GM10847 (cell line): ENCODE measurements around the gene CAMSAP1.

ENCODE experiments used
- POLR2A ChIP-seq: IDR thresholded peaks from 2 replicates; pipeline ENCODE4 v1.6.1; 2011; ENCODE audit not compliant: insufficient read length; ENCODE audit errors: extremely low read depth

CAMSAP1 gene

DNA sequence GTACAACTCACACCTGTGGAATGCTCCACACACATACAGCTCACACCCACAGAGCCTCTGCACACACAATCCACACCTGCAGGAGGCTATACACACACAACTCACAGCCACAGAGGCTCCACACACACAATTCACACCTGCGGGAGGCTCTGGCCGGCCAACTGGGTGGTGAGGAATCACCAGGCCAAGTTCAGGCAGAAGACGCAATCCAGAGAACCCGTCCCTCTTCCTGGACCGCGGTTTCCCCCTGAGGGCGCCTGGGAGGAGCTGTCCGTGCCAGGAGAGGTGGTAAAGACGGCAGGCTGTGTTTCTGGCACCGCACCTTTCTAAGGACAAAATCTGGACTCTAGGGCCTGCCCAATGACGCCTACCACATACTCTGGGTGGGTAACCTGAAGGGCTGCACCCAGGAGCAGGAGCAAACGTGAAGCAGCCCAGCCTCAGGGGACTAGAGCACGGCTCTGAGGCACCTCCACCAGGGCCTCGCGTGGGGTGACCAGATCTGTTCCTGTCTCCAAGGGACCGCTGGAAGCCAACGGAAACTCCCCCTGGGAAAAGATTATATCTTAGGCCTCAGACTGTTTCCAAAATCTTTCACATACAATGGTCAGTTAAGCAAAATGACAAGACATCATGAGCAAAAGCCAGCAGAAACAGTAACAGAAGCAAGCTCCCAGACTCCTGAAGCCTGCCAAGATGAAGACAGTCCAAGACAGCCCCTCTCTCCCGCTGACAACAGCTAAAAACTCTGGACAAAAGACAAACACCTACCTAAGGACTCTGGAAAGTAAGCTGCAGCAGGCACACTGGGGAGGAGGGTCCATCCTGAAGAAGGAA is 16.9 kb downstream of the CAMSAP1 start:
- no peak for TF ChIP-seq POLR2A

- no peak for TF ChIP-seq POLR2A
These were observed 17.7 kb downstream of the CAMSAP1 start for GRCh38 chr9:135889564-135890189.

- no peak for TF ChIP-seq POLR2A
These were observed 18.5 kb downstream of the CAMSAP1 start for GRCh38 chr9:135888766-135889394.

DNA sequence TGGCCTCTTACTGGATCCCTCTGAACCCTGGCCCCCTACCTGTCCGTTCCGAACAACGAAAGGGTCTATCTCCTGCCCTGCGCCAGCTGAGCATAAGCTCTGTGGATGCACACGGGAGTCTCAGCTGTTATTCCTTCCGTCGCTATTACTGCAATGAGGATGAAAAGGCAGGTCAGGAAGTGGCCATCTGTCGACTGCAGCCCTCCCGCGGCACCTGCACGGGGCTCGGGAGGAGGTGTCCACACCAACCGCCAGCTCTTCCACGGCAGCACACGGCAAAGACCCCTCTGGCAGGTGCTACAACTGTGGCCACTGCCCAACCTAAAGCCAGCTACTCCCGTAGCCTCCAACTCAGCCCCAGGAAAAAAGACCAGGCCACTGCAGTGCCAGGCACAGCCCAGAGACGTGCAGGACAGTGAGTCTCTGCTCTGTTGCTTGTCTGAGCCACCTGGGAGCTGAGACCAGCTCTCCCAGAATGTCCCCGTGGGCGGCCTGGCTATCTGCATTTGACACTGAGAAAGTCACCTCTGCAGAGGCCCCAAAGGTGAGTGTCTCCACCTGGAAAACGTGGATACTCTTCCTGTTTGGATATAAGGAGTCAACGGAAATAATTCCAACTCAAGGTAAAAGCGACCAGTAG is 19.1 kb downstream of the CAMSAP1 start:
- TF ChIP-seq POLR2A: no peak

DNA sequence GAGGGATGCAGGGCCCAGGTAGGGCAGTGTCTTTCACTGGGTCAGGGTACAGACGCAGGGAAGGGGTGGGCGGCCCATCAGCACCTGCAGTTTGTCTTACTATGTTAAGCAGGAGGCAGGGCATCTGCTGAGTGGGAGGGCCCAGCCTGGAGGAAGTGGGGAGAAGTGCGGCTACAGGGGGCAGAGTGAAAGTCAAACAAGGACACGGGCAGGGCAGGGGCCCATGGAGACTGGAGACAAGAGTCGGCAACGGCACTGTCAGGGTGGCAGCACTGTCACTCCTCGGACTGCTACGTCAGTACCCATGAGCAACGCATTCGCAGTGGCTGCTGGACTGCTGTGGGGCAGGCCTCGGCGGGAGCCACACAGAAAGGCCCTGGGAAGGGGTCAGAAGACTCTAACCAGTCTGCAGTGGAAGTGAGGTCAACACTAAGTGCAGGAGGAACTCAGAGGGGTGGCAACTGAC is 19.7 kb downstream of the CAMSAP1 start:
- no peak for TF ChIP-seq POLR2A

GRCh38 chr9:135887021-135887507 is 20.3 kb downstream of the CAMSAP1 start:
- TF ChIP-seq POLR2A: no peak

DNA sequence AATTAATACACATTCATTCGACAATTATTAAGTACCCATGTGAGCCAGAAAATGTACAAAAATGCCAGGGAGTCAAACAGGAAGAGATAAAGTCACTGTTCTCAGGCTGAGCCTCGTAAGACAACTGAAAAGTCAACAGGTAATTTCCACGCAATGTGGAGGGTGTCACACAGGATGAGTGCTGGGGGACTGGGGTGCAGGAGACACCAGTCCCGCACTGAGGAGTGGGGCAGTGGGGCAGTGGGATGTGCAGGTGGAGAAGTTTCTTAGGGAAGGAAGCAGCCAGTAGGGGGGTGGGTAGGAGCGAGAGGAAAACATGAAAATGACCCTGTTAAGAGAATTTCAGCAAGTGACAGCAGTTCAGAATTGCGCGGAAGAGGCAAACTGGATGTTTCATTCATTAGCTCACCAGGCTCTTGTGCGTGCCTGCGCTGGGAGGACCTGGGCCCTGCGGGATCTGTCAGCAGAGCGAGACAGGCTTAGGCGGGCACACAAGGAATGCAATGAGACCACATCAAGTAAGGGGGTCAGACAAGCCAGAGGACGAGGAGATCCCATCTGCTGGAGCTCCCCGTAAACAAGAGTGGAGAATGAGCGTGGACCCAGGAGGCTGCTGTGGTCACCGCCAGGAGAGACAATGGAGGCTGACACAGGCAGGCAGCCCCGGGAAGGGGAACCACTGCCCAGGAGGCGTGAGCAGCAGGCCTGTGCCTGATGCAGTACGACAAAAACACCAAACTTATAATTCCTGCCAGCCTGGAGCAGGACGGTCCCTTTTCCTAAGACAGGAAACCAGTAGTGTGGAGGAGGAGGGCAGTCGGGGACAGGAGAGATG is 21.0 kb downstream of the CAMSAP1 start:
- TF ChIP-seq POLR2A: no peak

DNA sequence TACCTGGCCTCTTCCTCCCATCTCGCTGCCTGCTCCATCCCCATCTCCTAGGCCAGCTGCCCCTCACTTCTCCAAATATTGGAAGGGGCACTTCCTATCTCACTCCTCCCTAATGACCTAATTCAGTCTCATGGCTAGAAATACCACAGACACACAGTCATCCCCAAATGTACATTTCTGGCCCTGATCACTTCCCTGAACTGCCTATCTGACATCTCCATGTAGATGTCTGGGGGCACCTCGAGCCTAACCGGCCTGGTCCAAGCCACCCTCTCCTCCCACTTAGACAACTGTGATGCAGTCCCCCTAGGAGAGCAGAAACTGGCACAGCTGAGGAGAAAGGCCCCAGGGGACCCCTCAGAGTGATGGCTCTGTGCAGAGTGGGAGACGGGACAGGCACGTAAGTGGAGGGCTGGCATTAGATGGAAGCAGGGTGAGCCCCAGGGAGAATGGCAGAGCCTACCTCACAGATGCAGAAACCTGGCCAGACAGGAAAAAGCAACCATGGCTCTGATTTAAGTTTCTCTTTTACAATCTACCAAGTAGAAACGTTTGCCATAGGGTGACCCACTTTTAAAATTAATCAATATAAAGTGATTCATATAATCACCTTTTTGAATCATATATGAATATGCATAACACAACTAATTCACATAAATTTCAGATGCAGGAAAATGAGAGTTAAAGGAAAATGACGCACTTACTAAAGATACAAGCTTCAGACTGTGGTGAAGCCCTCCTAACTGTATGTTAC is 22.1 kb downstream of the CAMSAP1 start:
- TF ChIP-seq POLR2A: no peak

DNA sequence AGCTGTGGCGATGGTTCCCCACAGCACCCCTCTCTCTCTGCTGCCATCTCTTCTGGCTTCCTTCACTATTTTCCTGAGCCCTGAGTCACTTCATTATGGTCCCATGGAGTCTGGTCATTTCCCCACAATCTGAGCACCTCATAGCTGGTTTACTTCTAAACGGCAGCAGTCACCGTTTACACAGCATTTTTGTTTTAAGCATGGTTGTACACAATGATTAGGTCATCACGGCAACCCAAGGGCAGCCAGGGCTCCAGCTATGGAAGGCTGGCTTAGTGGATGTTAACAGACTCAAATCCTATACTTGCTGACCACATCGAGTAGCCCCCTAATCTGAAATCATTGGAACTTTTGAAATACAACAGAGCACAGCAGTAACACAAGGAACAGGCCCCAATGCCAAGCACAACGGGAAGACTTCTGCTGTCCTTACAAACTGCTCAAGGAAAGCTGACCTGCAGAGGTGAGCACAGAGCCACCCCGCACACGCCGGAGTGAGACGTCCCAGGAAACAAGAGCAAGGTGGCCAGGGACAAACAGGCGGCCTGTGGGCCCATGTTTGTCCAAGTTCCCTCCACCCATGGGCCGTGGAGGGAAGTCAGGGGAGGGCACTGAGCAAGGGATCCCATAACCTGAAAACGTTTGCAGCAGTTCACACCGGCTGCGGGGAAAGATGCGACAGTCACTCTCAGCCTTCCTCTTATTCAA is 22.9 kb downstream of the CAMSAP1 start:
- no peak for TF ChIP-seq POLR2A

DNA sequence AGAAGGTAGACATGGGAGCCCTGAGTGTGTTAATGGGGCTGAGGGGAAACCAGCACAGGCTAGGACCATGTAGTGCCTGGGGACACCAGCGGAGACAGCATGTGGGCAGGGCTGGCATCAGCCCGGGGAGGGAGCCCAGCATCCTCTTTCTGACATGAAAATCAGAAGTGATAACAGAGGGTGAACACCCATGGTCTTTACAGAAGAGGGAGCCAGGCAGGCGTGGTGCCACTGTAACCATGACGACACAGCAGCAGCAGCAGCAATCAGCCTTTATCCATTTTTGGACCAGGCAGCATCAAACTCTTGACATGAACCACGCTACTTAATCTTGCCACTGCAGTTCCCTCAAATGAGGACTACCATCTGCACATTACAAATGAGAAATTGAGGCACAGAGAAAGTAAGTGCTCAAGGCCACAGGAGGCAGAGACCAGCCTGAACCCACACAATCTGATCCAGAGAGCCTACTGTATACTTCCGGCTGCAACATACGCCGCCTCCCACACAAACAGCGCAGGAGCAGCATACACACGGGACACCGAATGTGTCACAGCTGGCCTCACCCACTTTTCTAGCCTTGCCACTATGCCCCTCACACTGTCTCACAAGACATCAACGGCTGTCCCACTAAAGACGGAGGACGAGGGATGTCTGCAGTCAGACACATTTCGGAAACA is 23.8 kb downstream of the CAMSAP1 start:
- no peak for TF ChIP-seq POLR2A

DNA sequence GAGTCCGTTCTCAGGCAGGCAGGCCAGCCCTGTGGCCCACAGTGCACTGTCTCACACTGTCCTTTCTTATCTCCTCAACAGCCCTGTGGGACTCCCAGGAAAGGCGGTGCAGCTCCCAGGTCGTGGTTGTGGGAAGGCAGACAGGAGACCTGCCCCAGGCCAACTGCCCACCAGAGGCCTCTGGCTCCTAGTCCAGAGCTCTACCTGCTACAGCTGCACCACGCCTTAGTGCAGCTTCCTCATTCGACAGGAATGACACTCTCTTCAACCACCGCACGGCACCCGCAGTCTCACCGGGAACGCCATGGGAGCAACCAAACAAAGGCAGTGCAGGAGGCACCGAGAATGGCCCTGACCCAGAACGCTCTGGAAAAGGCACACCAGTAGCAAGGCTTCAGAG is 25.3 kb downstream of the CAMSAP1 start:
- no peak for TF ChIP-seq POLR2A

DNA sequence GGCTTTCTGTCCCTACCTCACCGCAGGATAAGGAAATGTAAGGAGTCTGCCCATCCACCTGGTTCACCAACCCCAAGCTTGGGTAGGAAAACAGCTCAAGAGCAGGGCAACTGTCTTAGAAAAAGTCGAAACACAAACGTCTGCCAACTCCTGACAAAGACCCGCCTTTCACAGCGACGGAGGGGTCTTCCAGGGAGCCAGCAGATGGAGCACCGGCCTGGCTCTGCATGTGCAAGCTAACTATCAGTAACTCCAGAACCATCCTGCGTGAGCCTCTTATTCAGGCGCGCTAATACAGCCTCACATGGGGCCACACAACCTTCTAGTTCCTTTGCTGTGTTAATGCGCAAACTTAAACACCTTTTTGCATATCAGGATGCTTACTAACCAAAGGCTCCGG is 26.9 kb downstream of the CAMSAP1 start:
- TF ChIP-seq POLR2A: no peak

GRCh38 chr9:135879619-135880018 is 27.7 kb downstream of the CAMSAP1 start:
- TF ChIP-seq POLR2A: no peak
